Caco-2 (cell line): ENCODE measurements around the gene SPATA31D3. TPM values are rescaled to one million over a fixed set of nuclear protein-coding genes. Genes with fewer than 3 reads are reported as not detected.
"Not testable (repeated sequence)": the region's sequence is repeated elsewhere in the genome, so short reads cannot be mapped to it uniquely, and the experiment has no call there.

Experiments
- BruUV-seq: library from RNA; stranded (reverse); fragments of 400-500 nt; replicated peaks from 2 replicates; lab custom pipeline; 2021; lab: Mats Ljungman, UMichigan
- CTCF ChIA-PET: fragments of 300-600 bp; sonication (Branson Sonifier 250); formaldehyde crosslinking; loops from one replicate; lab custom pipeline; 2022; ENCODE audit warnings: antibody characterized with exemption; lab: Charles Lee
- POLR2A ChIA-PET: fragments of 300-600 bp; sonication (Branson Sonifier 250); formaldehyde crosslinking; loops from one replicate; lab custom pipeline; 2022; ENCODE audit warnings: antibody characterized with exemption; lab: Charles Lee
- DNase-seq, 2 experiments: peaks; one replicate each; pipeline versions ENCODE4 v3.0.0 to v3.0.0-alpha.2; 2020 to 2022
- H3K27me3 ChIP-seq: replicated peaks from 2 replicates; pipeline ENCODE4 v1.6.0; 2011; ENCODE audit warnings: low read length; ENCODE audit not compliant: control insufficient read depth, insufficient read depth
- H3K36me3 ChIP-seq: 2 replicates; pipeline ENCODE4 v1.5.1; 2011; ENCODE audit warnings: low read length; ENCODE audit not compliant: control insufficient read depth, insufficient read depth
- H3K4me1 ChIP-seq: fragments of 250-450 bp; sonication (Bioruptor Pico); 2 replicates; pipeline ENCODE4 v1.5.1; 2020; ENCODE audit warnings: mild to moderate bottlenecking
- H3K4me3 ChIP-seq: 2 replicates; pipeline ENCODE4 v1.5.1; 2011; ENCODE audit warnings: low read depth, mild to moderate bottlenecking, control low read depth, low read length
- H3K9me3 ChIP-seq: fragments of 250-450 bp; sonication (Bioruptor Pico); 2 replicates; pipeline ENCODE4 v1.5.1; 2020; ENCODE audit warnings: mild to moderate bottlenecking, moderate library complexity
- H3K27ac Mint-ChIP-seq: one replicate; pipeline ENCODE4 v1.8.0; 2022; ENCODE audit warnings: mixed read lengths; ENCODE audit not compliant: unreplicated experiment
- H3K27me3 Mint-ChIP-seq: one replicate; pipeline ENCODE4 v1.8.0; 2022; ENCODE audit warnings: mixed read lengths; ENCODE audit not compliant: insufficient read depth, unreplicated experiment
- H3K36me3 Mint-ChIP-seq: one replicate; pipeline ENCODE4 v1.8.0; 2022; ENCODE audit warnings: mild to moderate bottlenecking, mixed read lengths; ENCODE audit not compliant: insufficient read depth, unreplicated experiment
- H3K4me1 Mint-ChIP-seq: one replicate; pipeline ENCODE4 v1.8.0; 2022; ENCODE audit warnings: low read depth, mixed read lengths; ENCODE audit not compliant: unreplicated experiment
- H3K4me3 Mint-ChIP-seq: one replicate; pipeline ENCODE4 v1.8.0; 2022; ENCODE audit warnings: mild to moderate bottlenecking, moderate library complexity, mixed read lengths; ENCODE audit not compliant: unreplicated experiment
- H3K9me3 Mint-ChIP-seq: one replicate; pipeline ENCODE4 v1.8.0; 2022; ENCODE audit warnings: mixed read lengths; ENCODE audit not compliant: unreplicated experiment
- intact Hi-C: fragments of 100-400 bp; cut with micrococcal nuclease; formaldehyde crosslinking; loops from one replicate; pipeline ENCODE4 v1.10.0; 2022; ENCODE audit not compliant: unreplicated experiment
- total RNA-seq: library from RNA; stranded (reverse); gene quantifications from 2 replicates; pipeline ENCODE4 v1.2.3, GENCODE V29; 2022
- TF ChIP-seq, protein P1 (sequence below), 2 experiments: fragments of 200-600 bp in 1 of 2; IDR thresholded peaks; 1 replicate in 1 of 2; 2 replicates in 1 of 2; pipeline versions ENCODE4 v1.5.1 to v1.8.0; 2011 to 2022; ENCODE audit warnings: antibody characterized with exemption in 1 of 2, control low read depth in 1 of 2, inconsistent platforms in 1 of 2, low read depth in 1 of 2, low read length in 1 of 2, mild to moderate bottlenecking in 1 of 2, moderate library complexity in 1 of 2; ENCODE audit not compliant: insufficient read depth in 1 of 2, severe bottlenecking in 1 of 2, unreplicated experiment in 1 of 2

The SPATA31D3 gene
- total RNA-seq, 1 experiment from 2014 or later: not detected

DNA sequence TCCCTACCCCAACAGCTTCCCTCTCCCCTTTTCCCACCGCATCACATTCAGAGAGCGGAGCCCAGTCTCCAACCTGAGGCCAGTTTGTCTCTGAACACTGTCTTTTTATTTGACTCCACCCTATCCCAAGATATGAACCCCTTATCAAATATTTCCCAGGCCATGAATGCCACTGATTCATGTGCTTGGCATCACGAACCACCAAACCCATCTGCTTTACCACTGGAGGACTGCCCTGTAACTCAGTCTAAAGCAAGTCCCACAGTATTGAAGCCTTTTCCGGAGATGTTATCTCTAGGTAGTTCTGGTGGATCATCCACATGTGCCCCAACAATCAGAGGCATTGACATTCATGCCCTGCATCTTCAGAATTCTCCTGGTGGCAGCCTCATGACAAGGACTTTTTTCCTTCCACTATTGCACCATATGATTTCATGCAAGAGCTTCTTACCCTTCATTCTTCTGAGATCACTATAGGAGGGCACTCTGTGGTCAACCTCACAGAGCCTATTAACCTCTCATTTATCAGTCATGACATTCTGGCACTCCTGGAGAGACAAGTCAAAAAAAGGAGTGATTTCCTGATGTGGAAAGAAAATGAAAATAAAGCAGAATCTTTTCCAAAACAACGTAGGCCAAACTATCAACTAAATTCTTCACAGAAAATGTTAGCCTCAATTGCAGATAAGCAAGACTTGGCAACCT, 27.3 kb upstream of the SPATA31D3 start:
- CTCF ChIA-PET: no interaction called here
- H3K36me3 Mint-ChIP-seq: no peaks in the 10 kb centered on the region
- no peak overlapping the region for H3K4me3 Mint-ChIP-seq
- peaks cover 10% of the 10 kb centered on the region for H3K4me1 ChIP-seq
- no peaks in the 10 kb centered on the region for H3K9me3 ChIP-seq
- H3K4me3 ChIP-seq: no peak overlapping the region
- POLR2A ChIA-PET: no interaction called here
- H3K27ac Mint-ChIP-seq: no peak overlapping the region
- intact Hi-C loops: no loop called here
- TF ChIP-seq, protein P1, sequence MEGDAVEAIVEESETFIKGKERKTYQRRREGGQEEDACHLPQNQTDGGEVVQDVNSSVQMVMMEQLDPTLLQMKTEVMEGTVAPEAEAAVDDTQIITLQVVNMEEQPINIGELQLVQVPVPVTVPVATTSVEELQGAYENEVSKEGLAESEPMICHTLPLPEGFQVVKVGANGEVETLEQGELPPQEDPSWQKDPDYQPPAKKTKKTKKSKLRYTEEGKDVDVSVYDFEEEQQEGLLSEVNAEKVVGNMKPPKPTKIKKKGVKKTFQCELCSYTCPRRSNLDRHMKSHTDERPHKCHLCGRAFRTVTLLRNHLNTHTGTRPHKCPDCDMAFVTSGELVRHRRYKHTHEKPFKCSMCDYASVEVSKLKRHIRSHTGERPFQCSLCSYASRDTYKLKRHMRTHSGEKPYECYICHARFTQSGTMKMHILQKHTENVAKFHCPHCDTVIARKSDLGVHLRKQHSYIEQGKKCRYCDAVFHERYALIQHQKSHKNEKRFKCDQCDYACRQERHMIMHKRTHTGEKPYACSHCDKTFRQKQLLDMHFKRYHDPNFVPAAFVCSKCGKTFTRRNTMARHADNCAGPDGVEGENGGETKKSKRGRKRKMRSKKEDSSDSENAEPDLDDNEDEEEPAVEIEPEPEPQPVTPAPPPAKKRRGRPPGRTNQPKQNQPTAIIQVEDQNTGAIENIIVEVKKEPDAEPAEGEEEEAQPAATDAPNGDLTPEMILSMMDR (IDR thresholded peaks at IDR 0.05; ENCODE audit: insufficient read depth in 1 of 2, low read depth in 1 of 2, low read length in 1 of 2, severe bottlenecking in 1 of 2, unreplicated experiment in 1 of 2): no peak
- no peaks in the 10 kb centered on the region for H3K27me3 Mint-ChIP-seq
- peaks cover 6% of the 10 kb centered on the region for H3K9me3 Mint-ChIP-seq
- DNase-seq: no peak
- no peaks in the 10 kb centered on the region for H3K36me3 ChIP-seq
- BruUV-seq: no TSS peak
- H3K4me1 Mint-ChIP-seq: no peaks in the 10 kb centered on the region
- no peaks in the 10 kb centered on the region for H3K27me3 ChIP-seq

DNA sequence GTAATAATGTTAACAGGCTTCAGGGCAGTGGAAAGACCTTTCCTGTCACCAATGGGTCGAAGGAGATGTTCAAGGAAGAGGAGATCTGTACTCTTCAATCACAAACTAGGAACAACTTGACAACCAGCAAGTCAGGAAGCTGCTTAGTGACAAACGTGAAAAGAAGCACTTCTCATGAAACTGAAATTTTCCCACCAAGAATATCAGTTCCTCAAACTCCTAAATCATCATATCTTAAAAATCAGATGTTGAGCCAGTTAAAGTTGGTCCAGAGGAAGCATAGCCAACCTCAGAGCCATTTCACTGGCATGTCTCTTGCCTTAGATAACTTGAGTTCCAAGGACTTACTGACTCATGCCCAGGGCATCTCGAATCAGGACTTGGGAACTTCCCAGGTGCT, 24.8 kb upstream of the SPATA31D3 start:
- CTCF ChIA-PET, BruUV-seq, H3K9me3 Mint-ChIP-seq, DNase-seq, H3K4me1 Mint-ChIP-seq, H3K4me3 ChIP-seq, POLR2A ChIA-PET, H3K27me3 Mint-ChIP-seq, H3K9me3 ChIP-seq, intact Hi-C loops, H3K4me3 Mint-ChIP-seq, H3K27me3 ChIP-seq, H3K36me3 ChIP-seq, H3K4me1 ChIP-seq, H3K36me3 Mint-ChIP-seq, H3K27ac Mint-ChIP-seq: not testable (repeated sequence)

DNA sequence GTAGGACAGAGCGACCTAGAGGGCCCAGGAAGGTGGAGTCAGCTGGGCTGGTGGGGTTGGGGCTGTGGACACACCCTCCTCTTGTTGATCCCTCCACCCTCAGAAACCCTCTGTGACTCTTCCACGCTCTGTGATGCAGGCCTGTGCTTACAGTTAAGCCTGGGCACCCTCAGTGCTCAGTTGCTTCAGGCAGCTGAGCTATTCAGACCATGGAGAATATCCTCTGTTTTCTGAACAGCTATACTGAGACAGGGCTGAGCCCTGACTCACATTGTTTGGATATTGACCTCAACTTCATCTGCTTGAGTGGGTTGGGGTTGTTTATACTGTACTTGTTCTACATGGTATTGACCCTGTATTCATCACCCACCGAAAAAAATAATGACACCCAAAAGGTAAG, 15.0 kb upstream of the SPATA31D3 start, which contains the start of gene SPATA31D4:
Gene SPATA31D4 (plus strand): TSS at position 124 of the 400 bp plus-strand sequence. CDS start 86 bp downstream, at position 210.
- intact Hi-C loops, CTCF ChIA-PET: not testable (repeated sequence)

DNA sequence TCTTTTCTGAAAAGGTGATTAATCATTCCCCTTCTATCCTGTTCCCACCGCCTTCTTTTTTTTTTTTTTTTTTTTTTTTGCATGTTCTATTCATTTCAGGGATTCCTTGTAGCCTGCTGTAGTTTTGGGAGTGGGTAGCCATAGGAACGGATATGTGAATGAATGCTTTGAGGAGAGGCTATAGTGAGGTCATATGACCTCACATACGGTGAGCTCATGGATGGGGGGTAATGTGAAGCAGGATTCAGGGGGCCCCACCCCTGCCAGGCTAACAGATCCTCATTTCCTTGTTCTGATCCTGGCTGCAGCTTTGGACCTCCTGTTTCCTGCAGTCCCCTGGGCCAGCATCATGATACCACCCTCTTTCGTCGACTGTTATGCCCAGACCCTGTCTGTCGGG, 13.2 kb upstream of the SPATA31D3 start:
- H3K4me3 ChIP-seq, BruUV-seq, H3K4me1 Mint-ChIP-seq, H3K36me3 ChIP-seq, H3K36me3 Mint-ChIP-seq, H3K4me3 Mint-ChIP-seq, CTCF ChIA-PET, H3K4me1 ChIP-seq, H3K9me3 ChIP-seq, POLR2A ChIA-PET, H3K9me3 Mint-ChIP-seq, H3K27me3 ChIP-seq, H3K27me3 Mint-ChIP-seq, H3K27ac Mint-ChIP-seq, intact Hi-C loops, DNase-seq: not testable (repeated sequence)

More for the DNA sequence above, 15.0 kb upstream of the SPATA31D3 start, which contains the start of gene SPATA31D4:
- POLR2A ChIA-PET, BruUV-seq, H3K4me3 ChIP-seq, H3K4me1 Mint-ChIP-seq, H3K4me1 ChIP-seq, H3K36me3 ChIP-seq, DNase-seq, H3K27me3 Mint-ChIP-seq, H3K27ac Mint-ChIP-seq, H3K27me3 ChIP-seq, H3K9me3 Mint-ChIP-seq, H3K9me3 ChIP-seq, H3K36me3 Mint-ChIP-seq, H3K4me3 Mint-ChIP-seq: not testable (repeated sequence)

DNA sequence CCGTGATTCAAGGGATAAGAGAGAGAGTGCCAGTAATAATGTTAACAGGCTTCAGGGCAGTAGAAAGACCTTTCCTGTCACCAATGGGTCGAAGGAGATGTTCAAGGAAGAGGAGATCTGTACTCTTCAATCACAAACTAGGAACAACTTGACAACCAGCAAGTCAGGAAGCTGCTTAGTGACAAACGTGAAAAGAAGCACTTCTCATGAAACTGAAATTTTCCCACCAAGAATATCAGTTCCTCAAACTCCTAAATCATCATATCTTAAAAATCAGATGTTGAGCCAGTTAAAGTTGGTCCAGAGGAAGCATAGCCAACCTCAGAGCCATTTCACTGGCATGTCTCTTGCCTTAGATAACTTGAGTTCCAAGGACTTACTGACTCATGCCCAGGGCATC, 9.8 kb upstream of the SPATA31D3 start:
- H3K4me3 Mint-ChIP-seq, POLR2A ChIA-PET, H3K9me3 Mint-ChIP-seq, H3K36me3 ChIP-seq, H3K36me3 Mint-ChIP-seq, intact Hi-C loops, DNase-seq, H3K27me3 Mint-ChIP-seq, H3K9me3 ChIP-seq, CTCF ChIA-PET, H3K4me1 ChIP-seq, H3K27me3 ChIP-seq, H3K4me1 Mint-ChIP-seq, H3K4me3 ChIP-seq, H3K27ac Mint-ChIP-seq, BruUV-seq: not testable (repeated sequence)

DNA sequence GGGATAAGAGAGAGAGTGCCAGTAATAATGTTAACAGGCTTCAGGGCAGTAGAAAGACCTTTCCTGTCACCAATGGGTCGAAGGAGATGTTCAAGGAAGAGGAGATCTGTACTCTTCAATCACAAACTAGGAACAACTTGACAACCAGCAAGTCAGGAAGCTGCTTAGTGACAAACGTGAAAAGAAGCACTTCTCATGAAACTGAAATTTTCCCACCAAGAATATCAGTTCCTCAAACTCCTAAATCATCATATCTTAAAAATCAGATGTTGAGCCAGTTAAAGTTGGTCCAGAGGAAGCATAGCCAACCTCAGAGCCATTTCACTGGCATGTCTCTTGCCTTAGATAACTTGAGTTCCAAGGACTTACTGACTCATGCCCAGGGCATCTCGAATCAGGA, 5.3 kb downstream of the SPATA31D3 start:
- H3K9me3 Mint-ChIP-seq, H3K27ac Mint-ChIP-seq, H3K4me1 Mint-ChIP-seq, H3K9me3 ChIP-seq, intact Hi-C loops, POLR2A ChIA-PET, H3K4me3 ChIP-seq, CTCF ChIA-PET, H3K36me3 ChIP-seq, DNase-seq, H3K36me3 Mint-ChIP-seq, BruUV-seq, H3K4me3 Mint-ChIP-seq, H3K27me3 ChIP-seq, H3K27me3 Mint-ChIP-seq, H3K4me1 ChIP-seq: not testable (repeated sequence)
